Sigmoid colon (tissue), 7 donors: Measurements from ENCODE around the gene ZNF226. TPM values are rescaled to one million over a fixed set of nuclear protein-coding genes. Genes with fewer than 3 reads are reported as not detected.
"Not testable (repeated sequence)": the region's sequence is repeated elsewhere in the genome, so short reads cannot be mapped to it uniquely, and the experiment has no call there.

Source experiments
- DNase-seq: peaks from one replicate; pipeline ENCODE4 v3.0.0-alpha.2; 2019
- H3K27ac ChIP-seq, 4 donors: fragments of 200-600 bp; sonication (generic); one replicate each; pipeline ENCODE4 v1.5.1; 2016 to 2019; ENCODE audit warnings: mild to moderate bottlenecking in 1 of 4
- H3K27me3 ChIP-seq, 3 donors: fragments of 200-600 bp; sonication (generic); one replicate each; pipeline ENCODE4 v1.5.1; 2019; ENCODE audit warnings: mild to moderate bottlenecking in 1 of 3
- H3K36me3 ChIP-seq, 4 donors: fragments of 200-600 bp; sonication (generic); one replicate each; pipeline ENCODE4 v1.5.1; 2016 to 2019
- H3K4me1 ChIP-seq, 4 donors: fragments of 200-600 bp; sonication (generic); one replicate each; pipeline ENCODE4 v1.5.1; 2017 to 2019
- H3K4me3 ChIP-seq, 4 donors: fragments of 200-600 bp; sonication (generic); one replicate each; pipeline ENCODE4 v1.5.1; 2017 to 2019; ENCODE audit warnings: mild to moderate bottlenecking in 2 of 4, moderate library complexity in 1 of 4
- H3K9me3 ChIP-seq, 4 donors: fragments of 200-600 bp in 3 of 4; sonication (generic) in 3 of 4; one replicate each; pipeline versions ENCODE4 v1.5.1 to v1.6.1; 2013 to 2019
- CTCF ChIP-seq, 4 experiments: fragments of 450-650 bp in 3 of 4; fragments of 200-600 bp in 1 of 4; IDR thresholded peaks; one replicate each; pipeline ENCODE4 v1.5.1; 2016 to 2019; ENCODE audit warnings: antibody characterized with exemption in 4 of 4, mild to moderate bottlenecking in 3 of 4, moderate library complexity in 2 of 4
- EP300 ChIP-seq, 4 donors: sonication (generic); formaldehyde crosslinking; IDR thresholded peaks; one replicate each; pipeline ENCODE4 v1.6.1; 2017; ENCODE audit warnings: antibody characterized with exemption in 4 of 4
- POLR2A ChIP-seq, 2 donors: fragments of 450-650 bp; IDR thresholded peaks; one replicate each; pipeline ENCODE4 v1.6.1; 2016; ENCODE audit warnings: antibody characterized with exemption in 2 of 2, mild to moderate bottlenecking in 2 of 2, moderate library complexity in 2 of 2
- POLR2AphosphoS5 ChIP-seq, 4 donors: sonication (generic); formaldehyde crosslinking; IDR thresholded peaks; one replicate each; pipeline ENCODE4 v1.6.1; 2017; ENCODE audit warnings: antibody characterized with exemption in 4 of 4
- WGBS, 2 donors: extraction: QIAGEN DNeasy Blood & Tissue Kit; methylation state at CpG; one replicate each; pipeline ENCODE4 v1.1.7; 2013; 5-methylcytosine and 5-hydroxymethylcytosine counted together
- intact Hi-C: fragments of 100-400 bp; cut with DNase I; formaldehyde crosslinking; loops from one replicate; pipeline ENCODE4 v1.15.1; 2023
- polyA plus RNA-seq, 3 donors: library from polyadenylated mRNA; stranded (reverse); fragments of 200-250 nt; gene quantifications; one replicate each; pipeline ENCODE4 v1.2.3, GENCODE V29; 2013
- total RNA-seq, 4 donors: library from RNA; depleted of rRNA; stranded (reverse); fragments of >200 nt; gene quantifications; one replicate each; pipeline ENCODE4 v1.1.0, GENCODE V29; 2016
- donor health status: healthy with polysubstance abuse.
- donor health status: Bipolar disorder and iron deficiency.
- donor health status: healthy.

Gene ZNF226
- total and polyA plus RNA-seq, 7 donors = 14.4 to 27.3 (median 18.2) TPM

- no peaks in the 10 kb centered on the region for H3K36me3 ChIP-seq
- peaks cover 0 to 7% (median 2%) of the 10 kb centered on the region in 4 donors for H3K9me3 ChIP-seq
- H3K4me1 ChIP-seq = peaks cover 0 to 7% (median 0%) of the 10 kb centered on the region in 4 donors
- no peaks in the 10 kb centered on the region for H3K27me3 ChIP-seq
- no peak for TF ChIP-seq CTCF (IDR thresholded peaks at IDR 0.05)
- TF ChIP-seq POLR2A (IDR thresholded peaks at IDR 0.05) = no peak
- peak; percentile 15 to 81 (median 60) for TF ChIP-seq POLR2AphosphoS5 (IDR thresholded peaks at IDR 0.05)
- no peak for TF ChIP-seq EP300 (IDR thresholded peaks at IDR 0.05)
- WGBS, 2 donors = 4% methylated on average over 26 of the region's 26 CpGs
- peak; percentile 92 for DNase-seq
- intact Hi-C loops = loop anchor here (5.0 kb wide), 1 partner anchor 95 kb away; the partner anchor contains the start of gene ZNF225
- peak overlapping the region; percentile 34 to 77 (median 66) for H3K4me3 ChIP-seq
- peak overlapping the region; percentile 78 to 93 (median 87) for H3K27ac ChIP-seq
These were observed 42.4 kb downstream of the ZNF226 start for GRCh38 chr19:44207126-44207803.

- no peaks in the 10 kb centered on the region for H3K27me3 ChIP-seq
- 0 to 1% methylated on average over 37 of the region's 37 CpGs for WGBS, 2 donors
- TF ChIP-seq POLR2A (IDR thresholded peaks at IDR 0.05) = no peak
- peak; percentile 46 to 89 (median 82) for TF ChIP-seq POLR2AphosphoS5 (IDR thresholded peaks at IDR 0.05)
- no peak for TF ChIP-seq CTCF (IDR thresholded peaks at IDR 0.05)
- TF ChIP-seq EP300 (IDR thresholded peaks at IDR 0.05) = no peak
- H3K4me3 ChIP-seq = peak within 1 kb of the TSS; percentile 57 to 75 (median 72)
- DNase-seq = peak; percentile 97
- H3K36me3 ChIP-seq = peaks cover 0 to 35% (median 5%) of the 10 kb centered on the region in 4 donors
- peak within 1 kb of the TSS; percentile 83 to 93 (median 86) for H3K27ac ChIP-seq
- peaks cover 0 to 12% (median 8%) of the 10 kb centered on the region in 4 donors for H3K4me1 ChIP-seq
- intact Hi-C loops = loop anchor here (2.0 to 10.0 kb wide), 5 partner anchors 48 to 160 kb away; partner anchors contain the start of genes ZNF112, ZNF223, ZNF224 and ZNF226
- H3K9me3 ChIP-seq = no peaks in the 10 kb centered on the region
These were observed 47.5 kb downstream of the ZNF226 start, which contains the start of gene ZNF227 for GRCh38 chr19:44212250-44212865. TSS of gene ZNF227 (plus strand) at chr19:44212532. CDS start at chr19:44217793, 5,261 bp downstream.

- Histone ChIP-seq H3K4me3 (peak overlapping the region; percentile 57 to 75 (median 72)), H3K36me3 (peaks cover 5 to 40% (median 9%) of the 10 kb centered on the region in 4 donors), H3K9me3 (no peaks in the 10 kb centered on the region), H3K27me3 (no peaks in the 10 kb centered on the region), H3K4me1 (peaks cover 0 to 12% (median 6%) of the 10 kb centered on the region in 4 donors), H3K27ac (peak overlapping the region; percentile 83 to 93 (median 86))
- TF ChIP-seq POLR2A (IDR thresholded peaks at IDR 0.05) = no peak
- TF ChIP-seq EP300 (IDR thresholded peaks at IDR 0.05) = no peak
- no peak for TF ChIP-seq CTCF (IDR thresholded peaks at IDR 0.05)
- TF ChIP-seq POLR2AphosphoS5 (IDR thresholded peaks at IDR 0.05) = no peak
- WGBS, 2 donors = 5 to 6% methylated on average over 15 of the region's 15 CpGs
- DNase-seq = no peak
- intact Hi-C loops = loop anchor here (2.0 to 10.0 kb wide), 5 partner anchors 48 to 161 kb away; partner anchors contain the start of genes ZNF112, ZNF223, ZNF224 and ZNF226
These were observed 48.0 kb downstream of the ZNF226 start for GRCh38 chr19:44212866-44213346.

- DNase-seq, H3K4me3 ChIP-seq, H3K9me3 ChIP-seq, H3K4me1 ChIP-seq, H3K27ac ChIP-seq, H3K27me3 ChIP-seq: not testable (repeated sequence)
- peaks cover 7 to 51% (median 19%) of the 10 kb centered on the region in 4 donors for H3K36me3 ChIP-seq
- intact Hi-C loops = loop anchor here (5.0 to 10.0 kb wide), 2 partner anchors 125 to 213 kb away; partner anchors contain the start of gene ZNF224
- WGBS, 2 donors = 93 to 96% methylated on average over 3 of the region's 3 CpGs
These were observed 55.0 kb downstream of the ZNF226 start for GRCh38 chr19:44219926-44220325.

- DNase-seq, intact Hi-C loops, H3K27ac ChIP-seq, H3K27me3 ChIP-seq, H3K4me3 ChIP-seq, H3K4me1 ChIP-seq, H3K9me3 ChIP-seq: not testable (repeated sequence)
- H3K36me3 ChIP-seq = peaks cover 7 to 47% (median 20%) of the 10 kb centered on the region in 4 donors
- WGBS, 2 donors = 93 to 95% methylated on average over 6 of the region's 6 CpGs
These were observed 55.9 kb downstream of the ZNF226 start for GRCh38 chr19:44220761-44221160.

- H3K27me3 ChIP-seq, H3K27ac ChIP-seq, H3K9me3 ChIP-seq, intact Hi-C loops, H3K4me1 ChIP-seq, H3K4me3 ChIP-seq, DNase-seq: not testable (repeated sequence)
- 98% methylated on average over 3 of the region's 3 CpGs for WGBS, 2 donors
- H3K36me3 ChIP-seq = peaks cover 7 to 47% (median 23%) of the 10 kb centered on the region in 4 donors
These were observed 56.4 kb downstream of the ZNF226 start for GRCh38 chr19:44221291-44221690.
